ENCODE measurements around the gene RGS6. TPM values are rescaled to one million over a fixed set of nuclear protein-coding genes. Genes with fewer than 3 reads are reported as not detected.

RGS6 gene
- polyA plus RNA-seq, 3 donors = not detected

DNA sequence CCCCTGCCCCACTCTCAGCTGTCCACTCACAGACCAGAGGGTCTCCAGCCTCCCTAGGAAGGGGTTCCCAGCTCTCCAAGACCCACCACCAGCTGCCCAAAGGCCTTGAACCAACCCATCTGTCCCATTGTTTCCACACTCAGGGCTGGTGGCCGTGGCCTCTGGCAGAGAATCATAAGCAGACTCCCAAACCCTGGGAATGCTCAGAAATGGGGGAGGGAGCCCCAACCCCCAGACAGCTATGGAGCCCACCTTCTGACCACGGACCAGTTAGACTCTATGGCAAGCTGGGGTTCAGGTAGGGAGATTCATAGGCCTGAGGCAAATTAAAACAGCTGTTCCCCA, 681.7 kb downstream of the RGS6 start:
- H3K27me3 ChIP-seq (ENCODE audit: control insufficient read depth in 2 of 2, insufficient read depth in 2 of 2, low read length in 2 of 2) = no peaks in the 10 kb centered on the region
- no peak overlapping the region for H3K27ac ChIP-seq (ENCODE audit: low read depth in 1 of 2, low read length in 2 of 2)
- peaks cover 3 to 5% (median 3%) of the 10 kb centered on the region in 3 donors for H3K27me3 Mint-ChIP-seq (ENCODE audit: low read depth in 3 of 3)
- intact Hi-C loops (cut with micrococcal nuclease) = no loop called here
- no peaks in the 10 kb centered on the region for H3K9me3 Mint-ChIP-seq
- no peak overlapping the region for H3K4me2 ChIP-seq (replicated peaks; ENCODE audit: extremely low read depth, low read length, poor library complexity, severe bottlenecking)
- no peak for TF ChIP-seq CTCF (IDR thresholded peaks at IDR 0.05)
- H4K20me1 ChIP-seq (ENCODE audit: insufficient read depth, low read length) = no peaks in the 10 kb centered on the region
- no peaks in the 10 kb centered on the region for H3K36me3 ChIP-seq (replicated peaks in 1 of 2; ENCODE audit: control insufficient read depth in 1 of 2, insufficient read depth in 2 of 2, low read length in 2 of 2)
- no peaks in the 10 kb centered on the region for H3K36me3 Mint-ChIP-seq
- WGBS (ENCODE audit: insufficient coverage) = no CpG with 5 or more reads among the region's 2 CpGs
- no peaks in the 10 kb centered on the region for H3K4me1 ChIP-seq (ENCODE audit: control insufficient read depth in 1 of 2, insufficient read depth in 2 of 2, low read length in 2 of 2)
- DNase-seq = no peak
- no peak overlapping the region for H2AFZ ChIP-seq (ENCODE audit: insufficient read depth, low read depth, low read length, poor library complexity, severe bottlenecking)
- H3K4me1 Mint-ChIP-seq = no peaks in the 10 kb centered on the region
- no peaks in the 10 kb centered on the region for H3K79me2 ChIP-seq (ENCODE audit: insufficient read depth, low read length)
- H3K4me3 Mint-ChIP-seq = no peak overlapping the region
- no peak overlapping the region for H3K4me3 ChIP-seq (replicated peaks in 1 of 3; ENCODE audit: low read depth in 2 of 3, low read length in 3 of 3)
- no peaks in the 10 kb centered on the region for H3K9me3 ChIP-seq (replicated peaks in 1 of 2; ENCODE audit: control insufficient read depth in 1 of 2, insufficient read depth in 1 of 2, low read length in 2 of 2)
- no peak overlapping the region for H3K9ac ChIP-seq (ENCODE audit: insufficient read depth, low read length, poor library complexity, severe bottlenecking)
- no peak overlapping the region for H3K27ac Mint-ChIP-seq

DNA sequence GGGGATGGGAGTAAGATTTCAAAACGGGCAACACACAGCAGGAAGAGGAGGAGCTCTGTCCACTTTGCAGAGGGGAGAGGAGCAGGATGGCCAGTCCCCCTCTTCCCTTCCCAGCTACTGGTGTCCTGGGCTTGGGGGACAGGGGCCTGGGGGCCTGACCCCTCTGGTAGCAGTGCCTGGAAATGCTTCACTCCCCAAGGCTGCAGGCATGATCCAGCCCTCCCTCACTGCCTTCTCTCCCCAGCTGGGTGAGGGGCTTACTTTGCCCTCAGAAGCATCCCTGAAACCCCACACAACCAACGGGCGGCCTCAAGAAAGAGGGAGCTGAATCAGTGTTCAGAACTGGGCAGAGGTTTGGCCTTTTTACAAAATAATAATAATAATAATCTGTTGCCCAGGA, 682.1 kb downstream of the RGS6 start:
- Histone ChIP-seq H3K9me3 (replicated peaks in 1 of 2; ENCODE audit: control insufficient read depth in 1 of 2, insufficient read depth in 1 of 2, low read length in 2 of 2) (no peaks in the 10 kb centered on the region), H3K4me1 (ENCODE audit: control insufficient read depth in 1 of 2, insufficient read depth in 2 of 2, low read length in 2 of 2) (no peaks in the 10 kb centered on the region), H3K4me2 (replicated peaks; ENCODE audit: extremely low read depth, low read length, poor library complexity, severe bottlenecking) (no peak overlapping the region), H2AFZ (ENCODE audit: insufficient read depth, low read depth, low read length, poor library complexity, severe bottlenecking) (no peak overlapping the region), H3K4me3 (replicated peaks in 1 of 3; ENCODE audit: low read depth in 2 of 3, low read length in 3 of 3) (no peak overlapping the region), H3K27me3 (ENCODE audit: control insufficient read depth in 2 of 2, insufficient read depth in 2 of 2, low read length in 2 of 2) (no peaks in the 10 kb centered on the region), H3K79me2 (ENCODE audit: insufficient read depth, low read length) (no peaks in the 10 kb centered on the region), H4K20me1 (ENCODE audit: insufficient read depth, low read length) (no peaks in the 10 kb centered on the region), H3K36me3 (replicated peaks in 1 of 2; ENCODE audit: control insufficient read depth in 1 of 2, insufficient read depth in 2 of 2, low read length in 2 of 2) (no peaks in the 10 kb centered on the region), H3K27ac (ENCODE audit: low read depth in 1 of 2, low read length in 2 of 2) (no peak overlapping the region), H3K9ac (ENCODE audit: insufficient read depth, low read length, poor library complexity, severe bottlenecking) (no peak overlapping the region)
- H3K4me1 Mint-ChIP-seq = no peaks in the 10 kb centered on the region
- no peak for TF ChIP-seq CTCF (IDR thresholded peaks at IDR 0.05)
- H3K27me3 Mint-ChIP-seq (ENCODE audit: low read depth in 3 of 3) = peaks cover 3 to 5% (median 3%) of the 10 kb centered on the region in 3 donors
- no peak overlapping the region for H3K27ac Mint-ChIP-seq
- H3K9me3 Mint-ChIP-seq = no peaks in the 10 kb centered on the region
- H3K36me3 Mint-ChIP-seq = no peaks in the 10 kb centered on the region
- no peak overlapping the region for H3K4me3 Mint-ChIP-seq
- no CpG with 5 or more reads among the region's 3 CpGs for WGBS (ENCODE audit: insufficient coverage)
- DNase-seq = no peak
- intact Hi-C loops (cut with micrococcal nuclease) = no loop called here
